GM12891 (cell line): ENCODE data around the gene METTL23.

Experiments
- POLR2A ChIP-seq: IDR thresholded peaks from 2 replicates; pipeline ENCODE4 v1.6.1; 2011; ENCODE audit warnings: low read depth, low read length, control low read depth
- TAF1 ChIP-seq: IDR thresholded peaks from 2 replicates; pipeline ENCODE4 v1.6.1; 2011; ENCODE audit warnings: low read depth, low read length, control low read depth

DNA sequence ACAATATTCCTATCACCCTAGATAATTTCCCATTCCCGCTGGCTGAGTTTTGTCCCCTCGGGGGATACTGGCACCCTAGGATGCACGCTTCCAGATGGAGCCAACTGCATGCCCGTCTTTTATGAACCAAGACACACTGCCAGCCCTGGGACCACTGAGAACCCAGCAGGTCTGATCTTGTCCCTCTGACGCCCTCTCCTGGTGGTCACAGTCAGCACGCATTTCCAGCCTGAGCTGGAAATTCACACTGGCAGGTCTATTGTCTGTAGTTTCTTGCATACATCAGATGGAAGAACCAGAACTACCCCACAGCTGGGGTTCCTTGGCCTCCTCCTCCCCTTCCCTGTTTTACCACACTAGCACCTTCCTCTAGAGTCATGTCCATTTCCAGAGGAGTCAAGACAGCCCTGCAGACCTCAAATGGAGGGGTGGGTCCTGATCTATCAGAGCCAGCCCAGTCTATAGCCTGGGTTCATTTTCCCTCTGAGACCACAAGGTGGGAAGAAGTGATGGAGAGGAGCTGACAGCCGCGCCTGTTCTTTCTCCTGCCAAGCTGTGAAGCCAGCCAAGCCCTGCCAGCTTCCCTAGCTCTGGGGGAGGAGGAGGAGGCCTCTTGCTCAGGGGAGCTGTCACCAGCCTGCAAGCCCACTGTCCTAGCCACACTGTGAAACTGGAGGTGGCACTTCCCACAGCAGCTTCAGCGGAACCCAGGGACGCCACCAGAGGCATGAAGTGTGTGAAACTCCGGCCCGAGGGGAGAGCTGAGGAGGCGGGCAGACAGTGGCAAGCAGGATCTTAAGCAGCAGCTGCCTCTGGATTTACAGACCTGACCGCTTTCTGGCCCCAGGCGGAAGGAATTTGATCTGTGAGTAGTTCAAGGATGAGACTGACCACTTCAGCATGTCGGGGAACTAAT lies 45.2 kb upstream of the METTL23 start:
- TF ChIP-seq POLR2A, result no peak
- no peak for TF ChIP-seq TAF1
